Raji (cell line): ENCODE data around the gene SLC24A4.

ENCODE experiments used
- POLR2A ChIP-seq: IDR thresholded peaks from 2 replicates; pipeline ENCODE4 v1.6.1; 2011; ENCODE audit warnings: low read depth, low read length, control low read depth; ENCODE audit not compliant: insufficient read depth

Gene SLC24A4

GRCh38 chr14:92549105-92549858, 226.3 kb downstream of the SLC24A4 start:
- TF ChIP-seq POLR2A: no peak

GRCh38 chr14:92549859-92550230, 226.9 kb downstream of the SLC24A4 start:
- no peak for TF ChIP-seq POLR2A
